Measurements from ENCODE around the gene SIVA1.

DNA sequence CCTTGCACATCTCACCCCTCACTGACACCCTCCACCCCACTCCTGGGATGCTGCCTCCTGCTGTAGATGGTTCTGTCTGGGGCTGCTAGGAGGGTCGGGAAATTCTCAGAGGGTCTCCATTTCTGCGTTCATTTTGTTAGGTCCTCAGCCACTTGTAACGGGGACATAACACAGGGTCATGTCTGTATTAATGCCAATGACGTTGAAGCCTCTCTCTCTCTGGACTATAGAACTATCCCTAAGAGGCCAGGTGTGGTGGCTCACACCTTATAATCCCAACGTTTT, 14.6 kb downstream of the SIVA1 start:
- no peak for TF ChIP-seq POLR2A (IDR thresholded peaks at IDR 0.05)
- TF ChIP-seq, protein P1, sequence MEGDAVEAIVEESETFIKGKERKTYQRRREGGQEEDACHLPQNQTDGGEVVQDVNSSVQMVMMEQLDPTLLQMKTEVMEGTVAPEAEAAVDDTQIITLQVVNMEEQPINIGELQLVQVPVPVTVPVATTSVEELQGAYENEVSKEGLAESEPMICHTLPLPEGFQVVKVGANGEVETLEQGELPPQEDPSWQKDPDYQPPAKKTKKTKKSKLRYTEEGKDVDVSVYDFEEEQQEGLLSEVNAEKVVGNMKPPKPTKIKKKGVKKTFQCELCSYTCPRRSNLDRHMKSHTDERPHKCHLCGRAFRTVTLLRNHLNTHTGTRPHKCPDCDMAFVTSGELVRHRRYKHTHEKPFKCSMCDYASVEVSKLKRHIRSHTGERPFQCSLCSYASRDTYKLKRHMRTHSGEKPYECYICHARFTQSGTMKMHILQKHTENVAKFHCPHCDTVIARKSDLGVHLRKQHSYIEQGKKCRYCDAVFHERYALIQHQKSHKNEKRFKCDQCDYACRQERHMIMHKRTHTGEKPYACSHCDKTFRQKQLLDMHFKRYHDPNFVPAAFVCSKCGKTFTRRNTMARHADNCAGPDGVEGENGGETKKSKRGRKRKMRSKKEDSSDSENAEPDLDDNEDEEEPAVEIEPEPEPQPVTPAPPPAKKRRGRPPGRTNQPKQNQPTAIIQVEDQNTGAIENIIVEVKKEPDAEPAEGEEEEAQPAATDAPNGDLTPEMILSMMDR (IDR thresholded peaks at IDR 0.05): no peak
